ENCODE measurements around the gene C1orf105.

DNA sequence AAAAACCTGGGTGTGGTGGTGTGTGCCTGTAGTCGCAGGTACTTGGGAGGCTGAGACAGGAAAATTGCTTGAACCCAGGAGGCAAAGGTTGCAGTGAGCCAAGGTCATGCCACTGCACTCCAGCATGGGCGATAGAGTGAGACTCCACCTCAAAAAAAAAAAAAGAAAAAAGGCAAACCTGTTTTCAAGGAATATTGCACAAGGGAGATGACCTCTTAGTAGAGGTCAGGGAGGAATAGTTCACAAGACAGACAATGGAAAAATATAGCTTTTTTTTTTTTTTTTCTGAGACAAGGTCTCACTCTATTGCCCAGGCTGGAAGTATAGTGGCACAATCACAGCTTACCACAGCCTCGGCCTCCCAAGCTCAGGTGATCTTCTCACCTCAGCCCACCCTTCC is 90.0 kb downstream of the C1orf105 start:
- TF ChIP-seq, protein P1, sequence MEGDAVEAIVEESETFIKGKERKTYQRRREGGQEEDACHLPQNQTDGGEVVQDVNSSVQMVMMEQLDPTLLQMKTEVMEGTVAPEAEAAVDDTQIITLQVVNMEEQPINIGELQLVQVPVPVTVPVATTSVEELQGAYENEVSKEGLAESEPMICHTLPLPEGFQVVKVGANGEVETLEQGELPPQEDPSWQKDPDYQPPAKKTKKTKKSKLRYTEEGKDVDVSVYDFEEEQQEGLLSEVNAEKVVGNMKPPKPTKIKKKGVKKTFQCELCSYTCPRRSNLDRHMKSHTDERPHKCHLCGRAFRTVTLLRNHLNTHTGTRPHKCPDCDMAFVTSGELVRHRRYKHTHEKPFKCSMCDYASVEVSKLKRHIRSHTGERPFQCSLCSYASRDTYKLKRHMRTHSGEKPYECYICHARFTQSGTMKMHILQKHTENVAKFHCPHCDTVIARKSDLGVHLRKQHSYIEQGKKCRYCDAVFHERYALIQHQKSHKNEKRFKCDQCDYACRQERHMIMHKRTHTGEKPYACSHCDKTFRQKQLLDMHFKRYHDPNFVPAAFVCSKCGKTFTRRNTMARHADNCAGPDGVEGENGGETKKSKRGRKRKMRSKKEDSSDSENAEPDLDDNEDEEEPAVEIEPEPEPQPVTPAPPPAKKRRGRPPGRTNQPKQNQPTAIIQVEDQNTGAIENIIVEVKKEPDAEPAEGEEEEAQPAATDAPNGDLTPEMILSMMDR (conservative IDR thresholded peaks at IDR 0.05), result no peak
- TF ChIP-seq ZFX (IDR thresholded peaks at IDR 0.05), result no peak
